Esophagus (tissue), 2 donors: Measurements from ENCODE around the gene RASSF7. TPM values are rescaled to one million over a fixed set of nuclear protein-coding genes. Genes with fewer than 3 reads are reported as not detected.
"Not testable (repeated sequence)": the region's sequence is repeated elsewhere in the genome, so short reads cannot be mapped to it uniquely, and the experiment has no call there.

Source experiments
- H3K27ac ChIP-seq, 2 donors: one replicate each; pipeline ENCODE4 v1.5.1; 2013; ENCODE audit warnings: low read depth in 2 of 2, mild to moderate bottlenecking in 2 of 2, inconsistent platforms in 1 of 2, low read length in 1 of 2, moderate library complexity in 1 of 2
- H3K27me3 ChIP-seq, 2 donors: one replicate each; pipeline ENCODE4 v1.6.1; 2013; ENCODE audit warnings: low read length in 2 of 2, control low read depth in 1 of 2, mild to moderate bottlenecking in 1 of 2; ENCODE audit not compliant: insufficient read depth in 2 of 2, control insufficient read depth in 1 of 2
- H3K36me3 ChIP-seq, 2 donors: one replicate each; pipeline ENCODE4 v1.6.1; 2013; ENCODE audit warnings: low read length in 1 of 2; ENCODE audit not compliant: control insufficient read depth in 2 of 2, insufficient read depth in 2 of 2
- H3K4me1 ChIP-seq, 2 donors: one replicate each; pipeline ENCODE4 v1.6.1; 2013; ENCODE audit warnings: low read length in 1 of 2; ENCODE audit not compliant: control insufficient read depth in 2 of 2, insufficient read depth in 2 of 2
- H3K4me3 ChIP-seq, 2 donors: one replicate each; pipeline ENCODE4 v1.5.1; 2013; ENCODE audit warnings: low read length in 2 of 2, mild to moderate bottlenecking in 2 of 2, low read depth in 1 of 2, moderate library complexity in 1 of 2
- H3K9me3 ChIP-seq, 2 donors: one replicate each; pipeline ENCODE4 v1.6.1; 2013; ENCODE audit warnings: mild to moderate bottlenecking in 2 of 2, low read depth in 1 of 2, low read length in 1 of 2, moderate library complexity in 1 of 2; ENCODE audit not compliant: control insufficient read depth in 2 of 2, insufficient read depth in 1 of 2
- WGBS, 2 donors: extraction: QIAGEN DNeasy Blood & Tissue Kit; methylation state at CpG; one replicate each; pipeline ENCODE4 v1.1.7; 2013; 5-methylcytosine and 5-hydroxymethylcytosine counted together
- polyA plus RNA-seq, 2 donors: library from polyadenylated mRNA; stranded (reverse); fragments of 200-250 nt; gene quantifications; one replicate each; pipeline ENCODE4 v1.2.3, GENCODE V29; 2013
- donor health status: healthy with polysubstance abuse.
- donor health status: Bipolar disorder and iron deficiency.

Gene RASSF7
- polyA plus RNA-seq: 10 to 100 TPM; 46.6 to 82.4 TPM

- peaks cover 3 to 21% of the 10 kb centered on the region in 2 donors for H3K4me1 ChIP-seq
- H3K27me3 ChIP-seq: no peaks in the 10 kb centered on the region
- H3K36me3 ChIP-seq: peaks cover 0 to 15% of the 10 kb centered on the region in 2 donors
- peak within 1 kb of the TSS; percentile 84 to 92 for H3K27ac ChIP-seq
- H3K9me3 ChIP-seq: no peaks in the 10 kb centered on the region
- WGBS, 2 donors: 1% methylated on average over 63 to 95 of the region's 95 CpGs
- H3K4me3 ChIP-seq: peak within 1 kb of the TSS; percentile 78 to 80
Measured at GRCh38 chr11:560305-561147, at the start of gene RASSF7, which contains the start of gene LMNTD2. RASSF7 (plus strand) TSS chr11:560970; CDS start chr11:561769, 799 bp downstream. LMNTD2 (minus strand) TSS chr11:560738; CDS start chr11:560716, 22 bp downstream.

- peaks cover 0 to 3% of the 10 kb centered on the region in 2 donors for H3K36me3 ChIP-seq
- H3K4me3 ChIP-seq: no peak overlapping the region
- WGBS, 2 donors: 92% methylated on average over 29 of the region's 29 CpGs
- H3K27me3 ChIP-seq: no peaks in the 10 kb centered on the region
- H3K4me1 ChIP-seq: peaks cover 0 to 3% of the 10 kb centered on the region in 2 donors
- no peaks in the 10 kb centered on the region for H3K9me3 ChIP-seq
- H3K27ac ChIP-seq: peak overlapping the region in 1 of 2 donors; percentile 99
Measured at GRCh38 chr11:512761-513595, 47.8 kb upstream of the RASSF7 start.

GRCh38 chr11:514606-515005 is 46.2 kb upstream of the RASSF7 start:
- Histone ChIP-seq H3K9me3 (no peaks in the 10 kb centered on the region), H3K36me3 (peaks cover 0 to 3% of the 10 kb centered on the region in 2 donors), H3K4me1 (no peaks in the 10 kb centered on the region), H3K27me3 (no peaks in the 10 kb centered on the region), H3K27ac (peak overlapping the region; percentile 84 to 99), H3K4me3 (no peak overlapping the region)
- 65 to 84% methylated on average over 10 of the region's 10 CpGs for WGBS, 2 donors

GRCh38 chr11:515131-515530 is 45.6 kb upstream of the RASSF7 start:
- no peaks in the 10 kb centered on the region for H3K27me3 ChIP-seq
- no peaks in the 10 kb centered on the region for H3K4me1 ChIP-seq
- H3K9me3 ChIP-seq: no peaks in the 10 kb centered on the region
- H3K27ac ChIP-seq: peak overlapping the region; percentile 87 to 99
- H3K36me3 ChIP-seq: no peaks in the 10 kb centered on the region
- 61 to 66% methylated on average over 6 of the region's 6 CpGs for WGBS, 2 donors
- no peak overlapping the region for H3K4me3 ChIP-seq

- Histone ChIP-seq H3K4me1 (no peaks in the 10 kb centered on the region), H3K27me3 (no peaks in the 10 kb centered on the region), H3K36me3 (no peaks in the 10 kb centered on the region), H3K27ac (peak overlapping the region; percentile 84 to 87), H3K9me3 (no peaks in the 10 kb centered on the region), H3K4me3 (no peak overlapping the region)
- 95 to 97% methylated on average over 4 of the region's 4 CpGs for WGBS, 2 donors
Measured at GRCh38 chr11:516400-516799, 44.4 kb upstream of the RASSF7 start.

GRCh38 chr11:516918-517685 is 43.7 kb upstream of the RASSF7 start:
- not testable (repeated sequence) for H3K4me3 ChIP-seq, H3K4me1 ChIP-seq, H3K36me3 ChIP-seq, H3K9me3 ChIP-seq, H3K27me3 ChIP-seq
- H3K27ac ChIP-seq: peak overlapping the region; percentile 74 to 87
- WGBS, 2 donors: 95 to 97% methylated on average over 38 to 43 of the region's 43 CpGs

GRCh38 chr11:518463-519202 is 42.1 kb upstream of the RASSF7 start:
- H3K4me3 ChIP-seq: peak overlapping the region in 1 of 2 donors; percentile 3
- H3K36me3 ChIP-seq: no peaks in the 10 kb centered on the region
- H3K27me3 ChIP-seq: no peaks in the 10 kb centered on the region
- H3K4me1 ChIP-seq: no peaks in the 10 kb centered on the region
- 5 to 7% methylated on average over 54 to 74 of the region's 74 CpGs for WGBS, 2 donors
- H3K9me3 ChIP-seq: no peaks in the 10 kb centered on the region
- peak overlapping the region; percentile 60 to 94 for H3K27ac ChIP-seq

- no peaks in the 10 kb centered on the region for H3K36me3 ChIP-seq
- 93% methylated on average over 39 of the region's 39 CpGs for WGBS, 2 donors
- H3K27me3 ChIP-seq: no peaks in the 10 kb centered on the region
Measured at GRCh38 chr11:520428-521176, 40.2 kb upstream of the RASSF7 start.

More at GRCh38 chr11:520428-521176, 40.2 kb upstream of the RASSF7 start:
- H3K9me3 ChIP-seq: no peaks in the 10 kb centered on the region
- H3K4me3 ChIP-seq: no peak overlapping the region
- H3K4me1 ChIP-seq: no peaks in the 10 kb centered on the region
- no peak overlapping the region for H3K27ac ChIP-seq
